ENCODE results near the gene PAAF1. TPM values are rescaled to one million over a fixed set of nuclear protein-coding genes. Genes with fewer than 3 reads are reported as not detected.

PAAF1 gene
- total and polyA plus RNA-seq, 2 of the 13 experiments (the other 11 are each of a cell fraction or from before 2014, with no cell fraction given): 13.5 to 28.8 TPM

GRCh38 chr11:73856031-73856567 is 20.7 kb upstream of the PAAF1 start:
- no peaks in the 10 kb centered on the region for H3K4me1 ChIP-seq (ENCODE audit: insufficient read depth, low read length)
- no peaks in the 10 kb centered on the region for H3K9me3 ChIP-seq (ENCODE audit: low read length)
- WGBS (ENCODE audit: low lambda C conversion rate): 100% methylated on average over 1 of the region's 1 CpG
- POLR2A ChIA-PET: interaction anchor here (0.7 to 2.8 kb wide), 3 partner anchors 10 to 14 kb away, joined by 3 to 8 read pairs (median 4); no protein-coding TSS in a partner anchor
- H4K20me1 ChIP-seq (ENCODE audit: insufficient read depth, low read length): no peaks in the 10 kb centered on the region
- FAIRE-seq: no peak
- DNase-seq (ENCODE audit: low spot score): no peak
- H3K36me3 ChIP-seq (replicated peaks in 1 of 2; ENCODE audit: control insufficient read depth in 1 of 2, insufficient read depth in 2 of 2, low read length in 2 of 2): peaks cover under 1 to 5% of the 10 kb centered on the region in 2 experiments; a peak in 4 of 5 replicates
- no peak overlapping the region for H3K4me3 ChIP-seq (replicated peaks in 1 of 3; ENCODE audit: insufficient read depth in 1 of 3, low read depth in 2 of 3, low read length in 3 of 3)
- no peak for TF ChIP-seq ZNF674 (CRISPR knock-in tag; IDR thresholded peaks at IDR 0.05; ENCODE audit: low read depth)
- in situ Hi-C loops (cut with HindIII; ENCODE audit: extremely low pct_ligation_motif_present, low pct_unique_long_range_greater_than_20kb): no loop called here
- H3K27me3 ChIP-seq (ENCODE audit: control insufficient read depth in 1 of 2, insufficient read depth in 2 of 2, low read length in 2 of 2): no peaks in the 10 kb centered on the region
- no peaks in the 10 kb centered on the region for H3K79me2 ChIP-seq (ENCODE audit: insufficient read depth, low read length)
- intact Hi-C loops (cut with micrococcal nuclease; ENCODE audit: unreplicated experiment): no loop called here
- H2AFZ ChIP-seq (ENCODE audit: low read length): no peak overlapping the region
- no peak overlapping the region for H3K27ac ChIP-seq (ENCODE audit: extremely low read length, insufficient read depth, low read length)
- H3K4me2 ChIP-seq (ENCODE audit: low read depth, low read length): no peak overlapping the region
- ATAC-seq: no peak
- no TSS peak for BruUV-seq (replicated peaks)
- CTCF ChIA-PET (ENCODE audit: low intra/inter-chr PET ratio, low total read pairs): no interaction called here
- no peak overlapping the region for H3K9ac ChIP-seq (ENCODE audit: insufficient read depth, low read depth, low read length)

GRCh38 chr11:73859671-73860070 is 17.1 kb upstream of the PAAF1 start:
- FAIRE-seq (no peak), ATAC-seq (no peak), DNase-seq (ENCODE audit: low spot score) (no peak)
- ChIA-PET POLR2A (no interaction called here), CTCF (ENCODE audit: low intra/inter-chr PET ratio, low total read pairs) (no interaction called here)
- H3K36me3 ChIP-seq (replicated peaks in 1 of 2; ENCODE audit: control insufficient read depth in 1 of 2, insufficient read depth in 2 of 2, low read length in 2 of 2): peaks cover 8 to 33% of the 10 kb centered on the region in 2 experiments
- no peaks in the 10 kb centered on the region for H3K9me3 ChIP-seq (ENCODE audit: low read length)
- WGBS (ENCODE audit: low lambda C conversion rate): 95% methylated on average over 2 of the region's 2 CpGs
- H4K20me1 ChIP-seq (ENCODE audit: insufficient read depth, low read length): no peaks in the 10 kb centered on the region
- no TSS peak for BruUV-seq (replicated peaks)
- in situ Hi-C loops (cut with HindIII; ENCODE audit: extremely low pct_ligation_motif_present, low pct_unique_long_range_greater_than_20kb): no loop called here
- no peaks in the 10 kb centered on the region for H3K79me2 ChIP-seq (ENCODE audit: insufficient read depth, low read length)
- H3K9ac ChIP-seq (ENCODE audit: insufficient read depth, low read depth, low read length): no peak overlapping the region
- no peak overlapping the region for H3K27ac ChIP-seq (ENCODE audit: extremely low read length, insufficient read depth, low read length)
- intact Hi-C loops (cut with micrococcal nuclease; ENCODE audit: unreplicated experiment): no loop called here
- H2AFZ ChIP-seq (ENCODE audit: low read length): no peak overlapping the region
- no peaks in the 10 kb centered on the region for H3K4me1 ChIP-seq (ENCODE audit: insufficient read depth, low read length)
- no peaks in the 10 kb centered on the region for H3K27me3 ChIP-seq (ENCODE audit: control insufficient read depth in 1 of 2, insufficient read depth in 2 of 2, low read length in 2 of 2)
- H3K4me3 ChIP-seq (replicated peaks in 1 of 3; ENCODE audit: insufficient read depth in 1 of 3, low read depth in 2 of 3, low read length in 3 of 3): no peak overlapping the region
- H3K4me2 ChIP-seq (ENCODE audit: low read depth, low read length): no peak overlapping the region
- TF ChIP-seq SIN3B (IDR thresholded peaks at IDR 0.05; ENCODE audit: low read length) (no peak), ONECUT2 (CRISPR knock-in tag; IDR thresholded peaks at IDR 0.05) (no peak), ZNF672 (CRISPR knock-in tag; IDR thresholded peaks at IDR 0.05) (no peak), HOMEZ (CRISPR knock-in tag; IDR thresholded peaks at IDR 0.05; ENCODE audit: low read depth) (no peak), ZBTB38 (CRISPR knock-in tag; IDR thresholded peaks at IDR 0.05) (no peak), FOXJ3 (CRISPR knock-in tag; IDR thresholded peaks at IDR 0.05; ENCODE audit: borderline replicate concordance) (no peak), PCBP2 (optimal IDR thresholded peaks at IDR 0.05; ENCODE audit: low read depth, low read length, poor library complexity, severe bottlenecking) (no peak), ZNF441 (CRISPR knock-in tag; IDR thresholded peaks at IDR 0.05; ENCODE audit: borderline replicate concordance) (no peak), ZNF615 (CRISPR knock-in tag; IDR thresholded peaks at IDR 0.05; ENCODE audit: borderline replicate concordance) (no peak), STAT6 (CRISPR knock-in tag; IDR thresholded peaks at IDR 0.05; ENCODE audit: borderline replicate concordance) (no peak), ZFP62 (CRISPR knock-in tag; IDR thresholded peaks at IDR 0.05) (no peak), FUBP1 (CRISPR knock-in tag; IDR thresholded peaks at IDR 0.05; ENCODE audit: borderline replicate concordance) (no peak)
